HG03280 (cell line): ENCODE measurements around the gene ALOX15.
"Not testable (repeated sequence)": the region's sequence is repeated elsewhere in the genome, so short reads cannot be mapped to it uniquely, and the experiment has no call there.

Experiments used
- ATAC-seq: cut with Tn5 transposase; IDR thresholded peaks from one replicate; pipeline ENCODE4 v1.9.1; 2021; ENCODE audit warnings: mild to moderate bottlenecking, moderate library complexity; ENCODE audit not compliant: unreplicated experiment

Gene ALOX15, protein sequence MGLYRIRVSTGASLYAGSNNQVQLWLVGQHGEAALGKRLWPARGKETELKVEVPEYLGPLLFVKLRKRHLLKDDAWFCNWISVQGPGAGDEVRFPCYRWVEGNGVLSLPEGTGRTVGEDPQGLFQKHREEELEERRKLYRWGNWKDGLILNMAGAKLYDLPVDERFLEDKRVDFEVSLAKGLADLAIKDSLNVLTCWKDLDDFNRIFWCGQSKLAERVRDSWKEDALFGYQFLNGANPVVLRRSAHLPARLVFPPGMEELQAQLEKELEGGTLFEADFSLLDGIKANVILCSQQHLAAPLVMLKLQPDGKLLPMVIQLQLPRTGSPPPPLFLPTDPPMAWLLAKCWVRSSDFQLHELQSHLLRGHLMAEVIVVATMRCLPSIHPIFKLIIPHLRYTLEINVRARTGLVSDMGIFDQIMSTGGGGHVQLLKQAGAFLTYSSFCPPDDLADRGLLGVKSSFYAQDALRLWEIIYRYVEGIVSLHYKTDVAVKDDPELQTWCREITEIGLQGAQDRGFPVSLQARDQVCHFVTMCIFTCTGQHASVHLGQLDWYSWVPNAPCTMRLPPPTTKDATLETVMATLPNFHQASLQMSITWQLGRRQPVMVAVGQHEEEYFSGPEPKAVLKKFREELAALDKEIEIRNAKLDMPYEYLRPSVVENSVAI

DNA sequence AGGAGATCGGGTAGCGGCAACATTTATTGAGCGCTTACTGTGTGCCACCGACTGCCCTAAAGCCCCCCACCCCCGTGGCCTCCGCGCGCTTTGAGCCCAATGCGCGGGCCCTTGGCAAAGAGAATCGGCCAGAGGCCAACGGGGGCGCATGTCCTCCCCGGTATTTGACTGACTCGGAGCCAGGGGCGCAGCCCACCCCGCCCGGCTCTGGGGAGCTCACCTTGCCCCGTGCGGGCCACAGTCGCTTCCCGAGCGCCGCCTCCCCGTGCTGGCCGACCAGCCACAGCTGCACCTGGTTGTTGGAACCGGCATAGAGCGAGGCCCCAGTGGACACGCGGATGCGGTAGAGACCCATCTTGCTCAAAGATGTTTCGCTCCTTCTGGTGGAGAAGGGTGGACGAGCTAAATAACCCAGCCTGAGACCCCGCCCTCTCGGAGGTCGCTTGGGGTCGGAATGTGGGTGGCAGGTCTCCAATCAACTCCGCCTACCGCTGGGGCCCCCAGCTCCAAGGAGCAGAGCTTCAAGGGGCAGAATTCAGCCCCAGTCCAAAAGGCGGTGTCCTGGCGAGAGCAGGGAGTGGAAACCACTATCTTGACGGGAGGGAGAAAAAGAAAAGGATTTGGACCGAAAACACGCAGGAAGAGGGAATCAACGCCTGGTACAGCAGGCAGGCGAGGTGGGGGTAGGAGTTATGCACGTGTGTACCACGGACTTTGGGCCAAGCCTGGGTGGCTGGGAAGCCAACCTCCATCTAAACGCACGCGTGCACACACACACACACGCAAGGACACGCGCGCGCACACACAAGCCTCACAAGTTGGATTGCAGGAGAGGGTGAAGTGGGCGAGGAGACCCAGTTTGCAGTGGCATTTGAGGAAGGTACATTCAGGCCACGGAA lies at the start of gene ALOX15:
TSS of gene ALOX15 (minus strand) at position 382 of the 899 bp plus-strand sequence. CDS start at position 355, 27 bp downstream.
- ATAC-seq, result no peak

GRCh38 chr17:4690745-4691144 lies 49.3 kb upstream of the ALOX15 start:
- no peak for ATAC-seq

GRCh38 chr17:4689872-4690271 lies 48.4 kb upstream of the ALOX15 start:
- not testable (repeated sequence) for ATAC-seq

- not testable (repeated sequence) for ATAC-seq
Measured at GRCh38 chr17:4683739-4684138, 42.3 kb upstream of the ALOX15 start.

- no peak for ATAC-seq
Measured at GRCh38 chr17:4679658-4680057, 38.2 kb upstream of the ALOX15 start.

DNA sequence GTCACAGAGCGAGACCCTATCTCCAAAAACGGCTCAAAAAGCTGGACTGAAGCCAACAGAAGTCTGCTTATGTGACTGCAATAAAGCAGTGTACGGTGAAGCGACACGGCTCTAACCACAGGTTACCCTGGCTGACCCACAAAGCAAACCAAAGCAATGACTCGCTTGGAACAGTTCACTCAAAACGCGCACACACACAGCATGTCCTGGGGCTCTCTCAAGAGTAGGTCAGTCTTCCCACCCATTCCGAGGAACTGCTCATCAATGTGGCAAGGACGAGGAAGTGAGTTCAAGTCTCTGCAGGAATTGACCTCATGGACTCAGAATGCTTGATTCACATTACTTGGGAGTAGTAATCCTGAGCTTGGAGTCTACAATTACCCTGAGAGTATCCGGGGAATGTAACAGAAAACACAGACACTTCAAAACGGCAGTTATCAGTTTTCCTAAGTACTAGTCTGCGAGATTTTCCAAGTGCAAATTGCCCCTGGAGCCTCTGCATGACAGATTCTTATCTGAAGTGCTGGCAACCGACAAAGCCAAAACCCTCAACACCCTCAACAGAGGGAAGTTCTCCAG lies 37.1 kb upstream of the ALOX15 start:
- ATAC-seq, result no peak

GRCh38 chr17:4676791-4677190 lies 35.3 kb upstream of the ALOX15 start:
- ATAC-seq, result no peak

GRCh38 chr17:4675791-4676190 lies 34.3 kb upstream of the ALOX15 start:
- no peak for ATAC-seq

GRCh38 chr17:4674685-4674998 lies 33.2 kb upstream of the ALOX15 start:
- no peak for ATAC-seq

DNA sequence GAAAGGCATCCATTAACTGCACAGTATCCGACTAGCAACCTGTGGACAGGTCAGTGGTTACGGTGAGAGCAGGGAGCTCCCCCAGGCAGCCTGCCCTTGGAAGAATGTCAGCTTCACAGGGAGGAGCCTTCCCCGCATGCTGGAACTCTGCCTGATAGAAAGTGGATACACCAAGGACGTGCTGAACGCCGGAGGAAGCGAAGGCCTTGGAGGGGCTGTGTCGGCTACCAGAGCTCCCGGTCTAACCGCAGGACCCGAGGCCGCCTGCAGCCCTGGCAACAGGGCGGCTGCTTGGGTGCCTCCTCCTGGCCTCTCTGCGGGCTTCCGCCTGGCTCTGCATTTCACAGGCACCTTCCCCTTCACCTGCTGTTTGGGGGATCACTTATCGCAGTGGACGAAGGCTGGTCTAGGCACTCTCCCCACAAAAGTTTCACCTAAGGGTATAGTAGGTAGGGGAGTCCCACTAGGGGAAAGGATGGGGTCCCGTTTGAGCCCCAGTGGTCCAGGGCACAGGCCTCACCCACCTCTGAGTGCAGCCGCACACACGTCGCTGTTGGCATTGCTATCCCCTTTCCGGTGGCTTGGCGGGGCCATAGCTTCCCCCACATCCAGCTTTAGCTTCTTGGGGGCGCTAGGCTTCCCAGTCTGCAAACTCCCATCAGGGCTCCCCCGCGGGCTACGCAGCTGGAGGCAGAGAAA lies 32.7 kb upstream of the ALOX15 start:
- ATAC-seq, result no peak

DNA sequence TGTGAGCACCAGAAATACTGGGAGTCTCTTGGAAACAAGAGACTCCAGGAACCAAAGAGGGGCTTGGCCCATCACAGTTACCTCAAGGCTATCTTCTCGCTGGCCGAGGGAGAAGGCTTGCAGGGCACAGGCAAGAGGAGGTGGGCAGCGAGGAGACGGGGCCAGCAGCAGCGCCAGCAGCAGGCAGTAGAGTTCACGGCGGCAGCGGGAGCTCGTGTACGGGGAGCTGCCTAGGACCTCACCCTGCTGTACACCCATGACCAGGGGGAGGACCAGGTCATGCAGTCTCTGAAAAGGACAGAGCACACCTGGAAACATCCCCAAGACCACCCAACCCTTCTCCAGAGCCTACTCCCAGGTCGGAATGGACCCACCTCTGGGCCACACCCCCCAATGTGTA lies 31.7 kb upstream of the ALOX15 start:
- ATAC-seq, result no peak

DNA sequence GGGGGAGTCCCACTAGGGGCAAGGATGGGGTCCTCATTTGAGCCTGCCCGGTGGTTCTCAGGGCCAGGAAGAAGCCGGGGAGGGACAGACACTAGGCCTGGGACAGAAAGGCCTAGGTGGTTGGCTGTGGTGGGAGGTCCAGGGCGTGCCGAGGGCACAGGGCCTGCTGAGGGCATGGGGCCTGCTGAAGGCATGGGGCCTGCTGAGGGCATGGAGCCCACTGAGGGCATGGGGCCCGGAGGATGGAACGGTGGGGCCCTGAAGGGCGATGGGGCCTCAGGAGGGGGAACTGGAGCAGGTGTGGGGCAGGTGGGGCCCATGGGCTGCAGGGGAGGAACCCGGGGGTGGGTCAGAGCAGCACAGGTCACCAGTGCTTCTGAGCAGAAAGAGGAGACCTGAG lies 31.3 kb upstream of the ALOX15 start:
- ATAC-seq, result no peak

DNA sequence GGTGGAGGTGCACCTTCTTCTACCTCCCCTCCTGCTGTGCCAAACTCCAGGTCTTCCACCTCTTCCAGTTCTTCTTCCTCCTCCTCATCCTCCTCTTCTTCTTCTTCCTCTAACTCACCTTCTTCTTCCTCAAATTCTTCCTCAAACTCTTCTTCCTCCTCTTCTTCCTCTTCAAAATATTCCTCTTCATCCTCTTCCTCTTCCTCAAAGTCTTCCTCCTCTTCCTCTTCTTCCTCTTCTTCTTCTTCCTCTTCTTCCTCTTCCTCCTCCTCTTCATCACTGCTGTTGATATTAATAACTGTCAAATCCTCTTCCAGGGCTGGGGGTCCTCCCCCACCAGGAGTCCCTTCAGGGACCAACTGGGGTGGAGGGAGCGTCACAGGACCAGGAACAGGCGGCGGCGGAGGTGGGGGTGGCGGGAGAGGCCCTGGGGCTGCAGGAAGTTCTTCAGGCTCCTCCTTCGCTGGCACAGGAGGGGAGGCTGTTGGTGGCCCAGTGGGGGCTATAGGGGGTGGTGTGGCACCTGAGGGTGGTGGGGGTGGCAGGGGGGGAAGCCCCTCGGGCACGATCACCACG lies 30.7 kb upstream of the ALOX15 start:
- ATAC-seq, result no peak

- no peak for ATAC-seq
Measured at GRCh38 chr17:4667166-4667565, 25.7 kb upstream of the ALOX15 start.

GRCh38 chr17:4666296-4666695 lies 24.8 kb upstream of the ALOX15 start:
- no peak for ATAC-seq

- ATAC-seq, result no peak
Measured at GRCh38 chr17:4665027-4665426, 23.5 kb upstream of the ALOX15 start.

- ATAC-seq, result no peak
Measured at GRCh38 chr17:4664230-4664629, 22.8 kb upstream of the ALOX15 start.

GRCh38 chr17:4663711-4664110 lies 22.2 kb upstream of the ALOX15 start:
- ATAC-seq, result no peak

GRCh38 chr17:4658478-4659305 lies 17.2 kb upstream of the ALOX15 start:
- ATAC-seq, result no peak
